Large intestine (tissue), 12 donors: ENCODE data around the gene N4BP2L2. TPM values are rescaled to one million over a fixed set of nuclear protein-coding genes. Genes with fewer than 3 reads are reported as not detected.

Source experiments
- DNase-seq, 2 donors: peaks; one replicate each; pipeline versions ENCODE4 v3.0.0 to v3.0.0-alpha.2; 2013
- H3K27ac ChIP-seq: one replicate; pipeline ENCODE4 v1.5.1; 2013; ENCODE audit warnings: low read length
- H3K27me3 ChIP-seq: 2 replicates; pipeline ENCODE4 v1.6.1; 2013; ENCODE audit warnings: low read length; ENCODE audit not compliant: control insufficient read depth, insufficient read depth
- H3K36me3 ChIP-seq: 2 replicates; pipeline ENCODE4 v1.6.1; 2013; ENCODE audit warnings: low read length; ENCODE audit not compliant: control insufficient read depth, insufficient read depth
- H3K4me1 ChIP-seq: one replicate; pipeline ENCODE4 v1.6.1; 2013; ENCODE audit warnings: low read length; ENCODE audit not compliant: control insufficient read depth, insufficient read depth
- H3K4me3 ChIP-seq: one replicate; pipeline ENCODE4 v1.5.1; 2013; ENCODE audit warnings: low read length
- H3K9me3 ChIP-seq: one replicate; pipeline ENCODE4 v1.6.1; 2013; ENCODE audit warnings: mild to moderate bottlenecking, low read depth, low read length, moderate library complexity; ENCODE audit not compliant: control insufficient read depth
- whole genome bisulfite sequencing: methylation state at CpG from one replicate; pipeline ENCODE4 v1.1.5; 2013; ENCODE audit warnings: low lambda C conversion rate; ENCODE audit not compliant: insufficient coverage; 5-methylcytosine and 5-hydroxymethylcytosine counted together
- long read RNA-seq, 11 donors: transcript quantifications; one replicate each; lab custom pipeline, GENCODE V29; 2026
- polyA plus RNA-seq: library from polyadenylated mRNA; unstranded; fragments of 120-200 nt; gene quantifications from one replicate; pipeline ENCODE4 v1.2.1, GENCODE V29; 2013

The N4BP2L2 gene
- polyA plus RNA-seq: 180 TPM
- long read RNA-seq, donor 1, full-length matches to known transcripts: 26 of 38 reads
- long read RNA-seq, donor 1, partial matches to known transcripts: 12 of 38 reads
- long read RNA-seq, donor 1, other reads (novel, unspliced or antisense): 0 of 38 reads
- long read RNA-seq, donor 2, full-length matches to known transcripts: 44 of 83 reads
- long read RNA-seq, donor 2, partial matches to known transcripts: 39 of 83 reads
- long read RNA-seq, donor 2, other reads (novel, unspliced or antisense): 0 of 83 reads
- long read RNA-seq, donor 3: 0 reads
- long read RNA-seq, donor 4, full-length matches to known transcripts: 6 of 6 reads
- long read RNA-seq, donor 4, partial matches to known transcripts: 0 of 6 reads
- long read RNA-seq, donor 4, other reads (novel, unspliced or antisense): 0 of 6 reads
- long read RNA-seq, donor 5, full-length matches to known transcripts: 16 of 23 reads
- long read RNA-seq, donor 5, partial matches to known transcripts: 7 of 23 reads
- long read RNA-seq, donor 5, other reads (novel, unspliced or antisense): 0 of 23 reads
- long read RNA-seq, donor 6, full-length matches to known transcripts: 27 of 54 reads
- long read RNA-seq, donor 6, partial matches to known transcripts: 27 of 54 reads
- long read RNA-seq, donor 6, other reads (novel, unspliced or antisense): 0 of 54 reads
- long read RNA-seq, donor 7, full-length matches to known transcripts: 20 of 51 reads
- long read RNA-seq, donor 7, partial matches to known transcripts: 31 of 51 reads
- long read RNA-seq, donor 7, other reads (novel, unspliced or antisense): 0 of 51 reads
- long read RNA-seq, donor 8, full-length matches to known transcripts: 58 of 108 reads
- long read RNA-seq, donor 8, partial matches to known transcripts: 50 of 108 reads
- long read RNA-seq, donor 8, other reads (novel, unspliced or antisense): 0 of 108 reads
- long read RNA-seq, donor 9, full-length matches to known transcripts: 30 of 65 reads
- long read RNA-seq, donor 9, partial matches to known transcripts: 35 of 65 reads
- long read RNA-seq, donor 9, other reads (novel, unspliced or antisense): 0 of 65 reads
- long read RNA-seq, donor 10, full-length matches to known transcripts: 37 of 76 reads
- long read RNA-seq, donor 10, partial matches to known transcripts: 33 of 76 reads
- long read RNA-seq, donor 10, other reads (novel, unspliced or antisense): 6 of 76 reads
- long read RNA-seq, donor 11, full-length matches to known transcripts: 34 of 43 reads
- long read RNA-seq, donor 11, partial matches to known transcripts: 9 of 43 reads
- long read RNA-seq, donor 11, other reads (novel, unspliced or antisense): 0 of 43 reads

DNA sequence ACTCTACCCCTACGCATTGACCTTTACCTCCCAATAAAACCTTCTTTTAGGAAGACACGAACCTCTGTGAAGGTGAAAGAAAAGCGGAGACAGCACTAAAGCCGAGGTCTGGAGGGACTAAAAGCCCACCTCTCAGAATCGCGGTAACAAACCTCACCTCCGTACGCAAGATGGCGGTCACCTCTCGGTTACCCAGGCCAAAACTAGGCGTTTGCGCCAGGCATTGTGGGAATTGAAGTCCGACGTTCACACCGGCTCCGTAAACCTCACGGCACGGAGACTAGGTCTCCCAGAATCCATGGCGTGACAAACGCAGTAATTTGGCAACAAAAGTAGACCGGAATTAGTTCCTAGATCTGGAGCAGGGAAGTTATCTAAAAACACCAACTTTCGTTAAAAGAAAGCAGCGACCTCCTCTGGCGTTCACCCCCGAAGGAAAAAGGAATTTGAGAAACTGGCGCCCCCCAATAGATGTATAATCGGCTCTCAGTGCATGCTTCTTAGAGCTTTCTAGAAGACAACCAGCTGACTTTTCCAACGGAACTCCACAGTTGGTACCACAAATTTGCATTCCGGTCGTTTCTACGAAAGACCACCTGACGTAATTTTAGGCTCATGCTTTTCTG lies at the start of gene N4BP2L2:
Gene N4BP2L2 (minus strand): TSS at position 175 of the 626 bp plus-strand sequence. CDS start 1,768 bp downstream, outside the sequence.
- Histone ChIP-seq H3K4me1 (no peaks in the 10 kb centered on the region), H3K27me3 (no peaks in the 10 kb centered on the region), H3K36me3 (peaks cover 14% of the 10 kb centered on the region), H3K4me3 (peak within 1 kb of the TSS; percentile 71), H3K9me3 (no peaks in the 10 kb centered on the region), H3K27ac (peak within 1 kb of the TSS; percentile 82)
- DNase-seq: peak; percentile 97 to 98
- WGBS: 10% methylated on average over 2 of the region's 32 CpGs

DNA sequence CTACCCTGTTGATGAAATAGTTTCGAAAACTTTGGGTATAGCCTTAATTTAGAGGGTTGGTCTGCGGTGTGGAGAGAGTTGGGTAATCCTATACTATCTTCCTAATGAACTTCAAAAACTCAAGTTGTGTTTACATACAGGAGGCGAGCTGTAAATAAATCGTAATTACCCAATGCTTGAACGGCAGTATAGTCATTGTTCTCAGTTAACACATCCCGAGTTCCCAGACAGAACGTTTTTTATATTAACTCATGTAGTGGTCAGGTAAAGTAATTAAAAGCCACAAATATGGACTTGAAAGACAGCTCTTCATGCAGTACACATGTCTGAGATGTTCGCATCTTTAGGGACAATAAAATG lies 49.2 kb upstream of the N4BP2L2 start:
- H3K27ac ChIP-seq: peak overlapping the region; percentile 77
- H3K4me1 ChIP-seq: peaks cover 4% of the 10 kb centered on the region
- WGBS: 0% methylated on average over 5 of the region's 8 CpGs
- H3K9me3 ChIP-seq: no peaks in the 10 kb centered on the region
- peak in 1 of 2 donors; percentile 7 for DNase-seq
- peak overlapping the region; percentile 67 for H3K4me3 ChIP-seq
- no peaks in the 10 kb centered on the region for H3K27me3 ChIP-seq
- no peaks in the 10 kb centered on the region for H3K36me3 ChIP-seq

DNA sequence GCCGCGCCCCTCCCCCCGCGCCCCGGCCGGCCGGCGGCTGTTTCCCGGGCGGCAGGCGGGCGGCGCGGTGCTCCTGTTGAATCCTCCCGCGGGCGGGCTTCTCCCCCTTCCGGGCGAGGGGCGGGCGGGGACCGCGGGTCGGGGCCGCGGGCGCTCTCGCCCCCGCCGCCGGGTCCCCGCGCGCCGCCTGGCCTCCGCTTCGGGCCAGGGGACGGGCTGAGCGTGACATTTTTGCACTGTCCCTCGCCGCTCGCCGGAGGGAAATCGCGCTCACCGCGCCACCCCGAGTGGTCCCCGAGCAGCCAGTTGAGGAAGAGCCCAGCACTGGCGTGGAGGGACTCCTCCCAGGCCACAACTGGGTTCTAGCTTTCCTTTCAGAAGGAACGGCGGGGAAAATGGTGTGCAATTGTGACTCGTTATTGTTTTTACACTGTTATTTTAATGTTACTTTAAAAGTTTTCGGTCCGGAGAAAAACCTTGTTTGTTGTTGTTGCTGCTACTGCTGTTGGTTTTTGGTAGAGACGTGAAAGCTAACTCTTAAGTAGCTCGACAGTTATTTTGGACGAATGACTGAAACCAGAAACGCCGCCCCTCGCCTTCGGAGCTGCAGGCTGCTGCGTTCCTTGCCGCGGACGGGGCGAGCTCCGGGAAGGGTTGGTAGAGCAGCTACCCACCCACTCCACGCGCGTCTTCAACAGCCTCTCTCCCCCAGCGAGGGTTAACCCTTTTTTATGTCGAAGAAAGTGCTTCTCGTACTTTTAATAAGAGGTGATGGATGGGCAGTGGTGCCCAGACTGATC lies 48.6 kb upstream of the N4BP2L2 start:
- H3K27ac ChIP-seq: peak overlapping the region; percentile 77
- no CpG with 5 or more reads among the region's 74 CpGs for WGBS
- no peaks in the 10 kb centered on the region for H3K27me3 ChIP-seq
- H3K4me1 ChIP-seq: peaks cover 4% of the 10 kb centered on the region
- H3K36me3 ChIP-seq: no peaks in the 10 kb centered on the region
- peak overlapping the region; percentile 67 for H3K4me3 ChIP-seq
- DNase-seq: peak; percentile 29 to 76
- no peaks in the 10 kb centered on the region for H3K9me3 ChIP-seq

DNA sequence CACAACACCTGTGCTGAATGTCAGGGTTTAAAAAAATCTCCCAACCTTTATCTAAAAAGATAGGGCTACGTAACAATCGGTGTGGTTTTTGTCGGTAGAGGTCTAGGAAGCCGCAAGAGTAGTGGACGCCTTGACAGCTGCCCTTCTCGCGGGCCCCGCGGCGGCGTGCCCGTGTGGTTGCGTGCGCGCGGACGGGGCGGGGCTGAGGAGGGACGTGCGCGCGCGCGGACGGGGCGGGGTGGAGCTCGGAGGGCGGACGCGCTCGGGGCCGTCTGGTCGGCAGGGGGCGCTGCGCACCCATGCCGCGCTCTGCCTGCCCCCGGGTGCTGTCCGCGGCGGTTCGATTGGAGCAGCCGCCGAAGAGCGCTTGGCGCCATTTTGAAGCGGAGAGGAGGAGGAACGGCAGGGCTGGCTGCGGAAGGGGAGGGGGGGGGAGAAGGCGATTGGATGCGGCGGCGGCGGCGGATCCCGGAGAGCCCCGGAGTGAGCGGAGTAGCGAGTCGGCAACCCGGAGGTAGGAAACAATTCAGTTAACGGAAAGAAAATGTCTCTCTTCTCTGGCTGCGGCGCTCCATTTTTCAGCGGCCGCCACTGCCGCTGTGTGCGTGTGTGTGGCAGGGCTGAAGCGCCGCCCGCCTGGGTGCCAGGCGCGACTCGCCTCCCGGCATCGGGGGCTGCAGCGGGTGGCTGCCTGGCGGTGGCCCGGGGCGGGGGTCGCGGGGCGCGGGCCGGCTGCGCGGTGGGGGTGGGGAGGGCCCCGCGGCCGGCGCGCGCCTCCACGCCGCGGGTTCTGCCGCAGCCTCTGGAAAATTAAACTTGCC lies 47.7 kb upstream of the N4BP2L2 start, which contains the start of gene PDS5B:
Gene PDS5B (plus strand): TSS at position 373 of the 821 bp plus-strand sequence. CDS start 62,321 bp downstream, outside the sequence.
- H3K27me3 ChIP-seq: no peaks in the 10 kb centered on the region
- H3K9me3 ChIP-seq: no peaks in the 10 kb centered on the region
- H3K36me3 ChIP-seq: no peaks in the 10 kb centered on the region
- peak within 1 kb of the TSS; percentile 78 for H3K4me3 ChIP-seq
- peaks cover 4% of the 10 kb centered on the region for H3K4me1 ChIP-seq
- peak within 1 kb of the TSS; percentile 90 for H3K27ac ChIP-seq
- DNase-seq: peak; percentile 96 to 98
- WGBS: no CpG with 5 or more reads among the region's 97 CpGs

DNA sequence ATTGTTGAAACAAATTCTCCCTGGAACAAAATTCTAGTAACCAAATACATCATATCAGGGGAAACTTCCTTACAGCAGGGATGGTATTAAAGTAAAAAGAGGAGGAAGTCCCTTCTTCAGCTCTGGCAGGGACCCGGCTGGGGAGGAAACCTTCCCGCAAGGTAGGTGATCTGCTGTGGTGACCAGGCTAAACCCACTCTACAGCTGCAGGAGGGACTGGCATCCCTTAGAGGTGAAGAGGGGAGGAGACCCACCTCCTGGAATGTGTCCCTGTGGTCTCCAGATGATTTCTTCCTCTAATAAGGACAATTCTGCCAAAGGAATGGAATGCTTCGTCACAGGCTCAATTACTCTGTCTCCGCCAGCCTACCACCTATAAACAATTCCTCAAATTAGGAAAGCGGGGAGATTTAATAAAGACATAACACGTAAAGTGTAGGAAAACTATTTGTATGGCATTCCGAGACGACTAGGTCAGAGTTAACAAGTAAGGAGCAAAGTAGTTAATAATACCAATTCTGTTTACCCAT lies 47.0 kb upstream of the N4BP2L2 start:
- H3K9me3 ChIP-seq: no peaks in the 10 kb centered on the region
- no peaks in the 10 kb centered on the region for H3K36me3 ChIP-seq
- H3K27ac ChIP-seq: peak overlapping the region; percentile 25
- WGBS: no CpG with 5 or more reads among the region's 8 CpGs
- H3K4me1 ChIP-seq: peaks cover 4% of the 10 kb centered on the region
- H3K27me3 ChIP-seq: no peaks in the 10 kb centered on the region
- H3K4me3 ChIP-seq: peak overlapping the region; percentile 58
- DNase-seq: peak in 1 of 2 donors; percentile 14

DNA sequence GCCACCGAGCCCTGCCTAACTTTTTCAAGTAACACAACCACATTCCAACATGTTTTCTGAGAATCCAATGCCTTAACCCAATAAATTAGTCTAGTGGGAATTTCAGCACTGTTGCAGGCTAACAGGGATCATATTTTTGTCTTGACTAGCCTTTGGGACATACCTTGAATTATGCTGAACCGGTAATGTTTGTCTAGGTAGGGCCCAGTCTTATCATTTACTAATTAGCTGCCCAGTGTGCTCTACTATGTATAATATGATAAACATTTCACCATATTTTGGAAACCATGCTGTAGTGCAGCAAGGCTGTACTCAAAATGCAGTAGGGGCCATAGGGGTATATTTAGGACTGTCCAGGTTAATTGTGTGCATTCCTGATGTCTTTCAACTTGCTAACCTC lies 44.4 kb upstream of the N4BP2L2 start:
- H3K36me3 ChIP-seq: no peaks in the 10 kb centered on the region
- no peak overlapping the region for H3K27ac ChIP-seq
- no peak overlapping the region for H3K4me3 ChIP-seq
- H3K27me3 ChIP-seq: no peaks in the 10 kb centered on the region
- H3K4me1 ChIP-seq: no peaks in the 10 kb centered on the region
- WGBS: no CpG with 5 or more reads among the region's 2 CpGs
- H3K9me3 ChIP-seq: no peaks in the 10 kb centered on the region
- no peak for DNase-seq

DNA sequence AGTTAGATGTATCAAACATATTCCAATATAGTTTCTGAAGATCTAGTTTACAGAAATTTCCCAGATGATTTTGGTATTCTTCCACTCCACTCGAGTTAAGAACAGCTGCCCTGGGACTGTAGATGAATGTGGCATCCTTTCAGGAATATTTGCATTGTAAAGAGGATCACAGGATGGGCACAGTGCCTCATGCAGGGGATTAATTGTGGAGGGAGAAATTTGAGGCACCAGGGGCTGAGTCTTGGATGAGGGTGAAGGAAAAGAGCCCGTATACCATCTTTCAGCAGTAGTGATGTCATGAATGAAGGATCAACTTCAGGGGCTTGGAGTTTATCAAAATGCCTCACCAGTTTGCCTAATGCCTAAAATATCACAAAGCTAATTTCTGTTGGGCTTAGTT lies 43.7 kb upstream of the N4BP2L2 start:
- H3K4me3 ChIP-seq: no peak overlapping the region
- no peaks in the 10 kb centered on the region for H3K36me3 ChIP-seq
- peaks cover 2% of the 10 kb centered on the region for H3K9me3 ChIP-seq
- WGBS: no CpG with 5 or more reads among the region's 2 CpGs
- H3K27me3 ChIP-seq: no peaks in the 10 kb centered on the region
- H3K4me1 ChIP-seq: no peaks in the 10 kb centered on the region
- DNase-seq: no peak
- no peak overlapping the region for H3K27ac ChIP-seq

DNA sequence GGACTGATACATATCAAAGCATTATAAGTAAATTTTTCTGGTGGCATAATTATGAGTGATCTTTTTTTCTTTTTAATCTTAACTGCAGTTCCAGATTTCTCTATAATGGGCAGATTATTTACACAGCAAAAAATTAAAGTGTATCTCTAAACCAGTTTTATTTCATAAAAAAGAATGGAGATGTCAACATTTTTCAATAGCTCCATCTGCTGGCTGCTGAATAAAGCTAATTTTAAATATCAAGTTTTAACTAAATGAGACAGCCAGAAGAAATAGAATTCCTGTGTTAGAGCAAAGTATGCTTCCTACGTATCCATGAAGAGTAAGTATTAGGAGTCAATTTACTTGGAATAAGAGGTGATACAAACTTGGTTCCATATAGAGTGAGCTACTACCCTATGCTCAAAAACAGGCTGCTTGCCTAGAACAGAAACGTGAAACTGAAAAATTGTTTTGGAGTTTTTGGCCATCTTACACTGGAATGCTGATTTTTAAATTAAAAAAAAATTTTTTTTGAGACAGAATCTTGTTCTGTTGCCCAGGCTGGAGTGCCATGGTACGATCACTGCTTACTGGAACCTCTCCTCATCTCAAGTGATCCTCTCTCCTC lies 42.7 kb upstream of the N4BP2L2 start:
- WGBS: no CpG with 5 or more reads among the region's 3 CpGs

More for the DNA sequence above, 42.7 kb upstream of the N4BP2L2 start:
- DNase-seq: no peak
- Histone ChIP-seq H3K36me3 (no peaks in the 10 kb centered on the region), H3K27me3 (no peaks in the 10 kb centered on the region), H3K9me3 (peaks cover 2% of the 10 kb centered on the region), H3K4me1 (no peaks in the 10 kb centered on the region), H3K27ac (no peak overlapping the region), H3K4me3 (no peak overlapping the region)
